DMS153 (cell line): ENCODE results near the gene GIT2.
"Not testable (repeated sequence)": the region's sequence is repeated elsewhere in the genome, so short reads cannot be mapped to it uniquely, and the experiment has no call there.

Experiments used
- DNase-seq: peaks from one replicate; lab custom pipeline; 2025; lab: John Stamatoyannopoulos, UW

Gene GIT2

GRCh38 chr12:109995686-109996482, at the start of gene GIT2:
Gene GIT2 (minus strand): TSS chr12:109996368. CDS start chr12:109996224, 144 bp downstream.
- peak; percentile 82 for DNase-seq

GRCh38 chr12:110042264-110042663, 46.1 kb upstream of the GIT2 start:
- DNase-seq: peak; percentile 96

- peak; percentile 18 for DNase-seq
Measured at GRCh38 chr12:110039085-110039807, 43.1 kb upstream of the GIT2 start.

- no peak for DNase-seq
Measured at GRCh38 chr12:110038741-110039084, 42.5 kb upstream of the GIT2 start.

GRCh38 chr12:110037315-110037714, 41.1 kb upstream of the GIT2 start:
- no peak for DNase-seq

- no peak for DNase-seq
Measured at GRCh38 chr12:110035534-110036104, 39.5 kb upstream of the GIT2 start.

- DNase-seq: no peak
Measured at GRCh38 chr12:110033888-110034287, 37.7 kb upstream of the GIT2 start.

- no peak for DNase-seq
Measured at GRCh38 chr12:110029290-110029815, 33.2 kb upstream of the GIT2 start.

- DNase-seq: no peak
Measured at GRCh38 chr12:110028323-110028722, 32.2 kb upstream of the GIT2 start.

- no peak for DNase-seq
Measured at GRCh38 chr12:110024051-110024450, 27.9 kb upstream of the GIT2 start.

GRCh38 chr12:110023059-110023980, 27.2 kb upstream of the GIT2 start:
- DNase-seq: no peak

GRCh38 chr12:110020956-110021355, 24.8 kb upstream of the GIT2 start:
- DNase-seq: no peak

GRCh38 chr12:110015132-110015531, 19.0 kb upstream of the GIT2 start:
- DNase-seq: no peak

GRCh38 chr12:110012659-110013058, 16.5 kb upstream of the GIT2 start:
- DNase-seq: no peak

- DNase-seq: no peak
Measured at GRCh38 chr12:110012137-110012536, 16.0 kb upstream of the GIT2 start.

GRCh38 chr12:110010853-110011723, 14.9 kb upstream of the GIT2 start:
- DNase-seq: no peak

GRCh38 chr12:110008681-110009398, 12.7 kb upstream of the GIT2 start:
- DNase-seq: not testable (repeated sequence)

- DNase-seq: no peak
Measured at GRCh38 chr12:110007881-110008280, 11.7 kb upstream of the GIT2 start.

- DNase-seq: no peak
Measured at GRCh38 chr12:110006115-110006514, 9.9 kb upstream of the GIT2 start.
